IMR-90 (cell line): ENCODE data around the gene EBF3. TPM values are rescaled to one million over a fixed set of nuclear protein-coding genes. Genes with fewer than 3 reads are reported as not detected.

ENCODE experiments used
- ATAC-seq: fragments of 200-7000 bp; cut with Tn5 transposase; 2 replicates; pipeline ENCODE4 v1.9.1; 2020; ENCODE audit warnings: low read depth, mild to moderate bottlenecking, moderate library complexity
- BruUV-seq: library from RNA; stranded (reverse); fragments of 400-500 nt; replicated peaks from 2 replicates; lab custom pipeline; 2021; lab: Mats Ljungman, UMichigan
- CTCF ChIA-PET: fragments of 300-600 bp; formaldehyde crosslinking; extraction: SDS; loops from one replicate; lab custom pipeline; 2021; ENCODE audit warnings: antibody characterized with exemption; lab: Yijun Ruan, JAX
- POLR2A ChIA-PET: fragments of 300-600 bp; sonication (Branson Sonifier 250); formaldehyde crosslinking; loops from one replicate; lab custom pipeline; 2022; ENCODE audit warnings: antibody characterized with exemption; ENCODE audit not compliant: unreplicated experiment; lab: Charles Lee
- DNase-seq: peaks from one replicate; pipeline ENCODE4 v3.0.0; 2013
- H2AFZ ChIP-seq: replicated peaks from 2 replicates; pipeline ENCODE3; 2013; ENCODE audit warnings: low read length, mild to moderate bottlenecking; ENCODE audit not compliant: poor library complexity
- H2AK5ac ChIP-seq: 2 replicates; pipeline ENCODE4 v1.6.1; 2013; ENCODE audit warnings: low read depth, low read length, inconsistent platforms
- H2AK9ac ChIP-seq: replicated peaks from 2 replicates; pipeline ENCODE3; 2013; ENCODE audit warnings: mild to moderate bottlenecking, low read depth, low read length, moderate library complexity; ENCODE audit not compliant: poor library complexity
- H2BK120ac ChIP-seq: 2 replicates; pipeline ENCODE4 v1.6.1; 2013; ENCODE audit warnings: low read depth, low read length, inconsistent platforms
- H2BK15ac ChIP-seq: 3 replicates; pipeline ENCODE4 v1.6.1; 2013; ENCODE audit warnings: low read depth, low read length, inconsistent platforms
- H2BK20ac ChIP-seq: 2 replicates; pipeline ENCODE4 v1.6.1; 2013; ENCODE audit warnings: low read depth, mild to moderate bottlenecking, inconsistent platforms, low read length, moderate library complexity
- H2BK5ac ChIP-seq: 2 replicates; pipeline ENCODE4 v1.6.1; 2013; ENCODE audit warnings: mild to moderate bottlenecking, low read depth, low read length, inconsistent platforms; ENCODE audit not compliant: poor library complexity, severe bottlenecking
- H3K14ac ChIP-seq: replicated peaks from 2 replicates; pipeline ENCODE4 v1.6.1; 2013; ENCODE audit warnings: low read depth, low read length, inconsistent platforms
- H3K18ac ChIP-seq: 2 replicates; pipeline ENCODE4 v1.6.1; 2013; ENCODE audit warnings: low read depth, low read length, control low read depth
- H3K23ac ChIP-seq: 2 replicates; pipeline ENCODE4 v1.6.1; 2013; ENCODE audit warnings: low read depth, low read length, inconsistent platforms
- H3K27ac ChIP-seq: 2 replicates; pipeline ENCODE4 v1.5.1; 2013; ENCODE audit warnings: mild to moderate bottlenecking, control low read depth, low read length; ENCODE audit not compliant: insufficient read depth
- H3K27me3 ChIP-seq: 2 replicates; pipeline ENCODE4 v1.6.1; 2013; ENCODE audit warnings: low read length; ENCODE audit not compliant: control insufficient read depth, insufficient read depth
- H3K36me3 ChIP-seq: 2 replicates; pipeline ENCODE4 v1.6.1; 2013; ENCODE audit warnings: low read length, mixed read lengths; ENCODE audit not compliant: control insufficient read depth, insufficient read depth
- H3K4ac ChIP-seq: 2 replicates; pipeline ENCODE4 v1.6.1; 2013; ENCODE audit warnings: low read depth, low read length, inconsistent platforms
- H3K4me1 ChIP-seq: 2 replicates; pipeline ENCODE4 v1.6.1; 2013; ENCODE audit warnings: low read length, mixed read lengths; ENCODE audit not compliant: control insufficient read depth, insufficient read depth
- H3K4me2 ChIP-seq: 2 replicates; pipeline ENCODE4 v1.6.1; 2013; ENCODE audit warnings: low read depth, mild to moderate bottlenecking, control low read depth, low read length, moderate library complexity
- H3K4me3 ChIP-seq: 2 replicates; pipeline ENCODE4 v1.5.1; 2013; ENCODE audit warnings: low read depth, mild to moderate bottlenecking, control low read depth, low read length, moderate library complexity; ENCODE audit not compliant: insufficient read depth
- H3K56ac ChIP-seq: 2 replicates; pipeline ENCODE4 v1.6.1; 2013; ENCODE audit warnings: low read length, inconsistent platforms; ENCODE audit not compliant: insufficient read depth; ENCODE audit errors: extremely low read depth
- H3K79me1 ChIP-seq, 2 experiments: 2 replicates each; pipeline ENCODE4 v1.6.1; 2013; ENCODE audit warnings: low read length in 2 of 2, inconsistent platforms in 1 of 2, low read depth in 1 of 2
- H3K9ac ChIP-seq: 2 replicates; pipeline ENCODE4 v1.6.1; 2013; ENCODE audit warnings: low read depth, low read length, control low read depth
- H3K9me1 ChIP-seq: 2 replicates; pipeline ENCODE4 v1.6.1; 2013; ENCODE audit warnings: low read length, inconsistent platforms; ENCODE audit not compliant: insufficient read depth
- H3K9me3 ChIP-seq: 2 replicates; pipeline ENCODE4 v1.6.1; 2013; ENCODE audit warnings: low read length; ENCODE audit not compliant: control insufficient read depth, insufficient read depth
- H4K20me1 ChIP-seq: 2 replicates; pipeline ENCODE4 v1.6.1; 2013; ENCODE audit warnings: low read length, inconsistent platforms; ENCODE audit not compliant: insufficient read depth
- H4K5ac ChIP-seq: 2 replicates; pipeline ENCODE4 v1.6.1; 2013; ENCODE audit warnings: mild to moderate bottlenecking, low read depth, low read length, control low read depth
- H4K8ac ChIP-seq, 2 experiments: 2 replicates each; pipeline ENCODE4 v1.6.1; 2013; ENCODE audit warnings: low read depth in 2 of 2, low read length in 2 of 2, control low read depth in 1 of 2, inconsistent platforms in 1 of 2
- H4K91ac ChIP-seq: 2 replicates; pipeline ENCODE4 v1.6.1; 2013; ENCODE audit warnings: low read depth, low read length, inconsistent platforms; ENCODE audit not compliant: insufficient read depth
- MXI1 ChIP-seq: IDR thresholded peaks from 2 replicates; pipeline ENCODE4 v1.6.1; 2012; ENCODE audit warnings: low read depth, mild to moderate bottlenecking, low read length, moderate library complexity, borderline replicate concordance
- POLR2A ChIP-seq: IDR thresholded peaks from 2 replicates; pipeline ENCODE4 v1.6.1; 2012; ENCODE audit warnings: mild to moderate bottlenecking, low read depth, low read length
- RAD21 ChIP-seq: IDR thresholded peaks from 2 replicates; pipeline ENCODE4 v1.6.1; 2012; ENCODE audit warnings: low read length, improper control_type of control experiment
- WGBS, 2 experiments: methylation state at CpG; one replicate each; pipeline versions ENCODE4 v1.1.5 to v1.1.7; 2013; ENCODE audit warnings: missing lambda C conversion rate in 2 of 2; ENCODE audit not compliant: insufficient read length in 1 of 2; ENCODE audit errors: extremely low coverage in 2 of 2; 5-methylcytosine and 5-hydroxymethylcytosine counted together
- dilution Hi-C: fragments of 300-500 bp; cut with HindIII; formaldehyde crosslinking; loops from one replicate; pipeline ENCODE4 v1.14.3; 2018; ENCODE audit warnings: low sequenced_read_pairs; ENCODE audit not compliant: unreplicated experiment
- in situ Hi-C: fragments of 300-500 bp; cut with MboI; formaldehyde crosslinking; loops from 3 replicates; pipeline ENCODE4 v1.14.3; 2019; ENCODE audit warnings: low sequenced_read_pairs, inconsistent platforms, mixed read lengths
- intact Hi-C: fragments of 100-400 bp; cut with micrococcal nuclease; formaldehyde crosslinking; loops from 2 replicates; pipeline ENCODE4 v1.10.0; 2022
- polyA plus RNA-seq, 3 experiments: library from polyadenylated mRNA; depleted of rRNA; stranded (reverse); fragments of >200 nt; gene quantifications; 2 replicates each; pipeline ENCODE4 v1.2.3, GENCODE V29; 2012; ENCODE audit warnings: low replicate concordance in 1 of 3
- total RNA-seq: library from RNA; depleted of rRNA; stranded (reverse); fragments of >200 nt; gene quantifications from 2 replicates; pipeline ENCODE4 v1.2.3, GENCODE V29; 2012

The EBF3 gene
- total and polyA plus RNA-seq, 2 of the 4 experiments (the other 2 are of a cell fraction) = 0.36 to 0.70 TPM

DNA sequence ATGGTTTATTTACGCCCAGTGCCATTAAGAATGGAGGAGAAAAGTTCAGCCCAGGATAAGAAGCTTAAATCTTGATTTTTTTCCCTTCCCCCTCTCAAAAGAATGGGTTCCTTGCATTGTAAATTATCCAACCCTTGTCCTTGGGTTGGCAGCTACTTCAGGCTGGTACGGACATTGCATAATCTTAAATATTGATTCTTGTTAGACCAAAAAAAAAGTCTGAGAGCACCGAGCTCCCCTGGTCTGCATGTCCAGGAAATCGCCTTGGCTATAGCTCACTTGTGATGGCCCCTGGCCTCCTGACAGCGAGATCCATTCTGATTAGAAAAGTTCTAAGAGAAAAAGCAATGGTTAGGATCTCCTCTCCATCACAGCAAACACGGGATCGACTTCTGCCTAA is 151.7 kb downstream of the EBF3 start:
- H3K27me3 ChIP-seq = no peaks in the 10 kb centered on the region
- no peak overlapping the region for H2BK120ac ChIP-seq
- H3K18ac ChIP-seq = no peak overlapping the region
- no peak overlapping the region for H2BK5ac ChIP-seq
- H3K23ac ChIP-seq = no peak overlapping the region
- H3K79me1 ChIP-seq = no peaks in the 10 kb centered on the region
- H3K9me3 ChIP-seq = peaks cover 41% of the 10 kb centered on the region
- H3K4me2 ChIP-seq = no peak overlapping the region
- dilution Hi-C loops (no loop called here), in situ Hi-C loops (no loop called here), intact Hi-C loops (no loop called here)
- no peak overlapping the region for H4K8ac ChIP-seq
- no peak overlapping the region for H2AK5ac ChIP-seq
- WGBS, 2 experiments = no CpG with 5 or more reads among the region's 7 CpGs
- DNase-seq (no peak), ATAC-seq (no peak)
- H3K27ac ChIP-seq = no peak overlapping the region
- no peak overlapping the region for H3K14ac ChIP-seq
- BruUV-seq = no TSS peak
- no peak overlapping the region for H3K4ac ChIP-seq
- H3K56ac ChIP-seq = no peak overlapping the region
- H3K9ac ChIP-seq = no peak overlapping the region
- H4K20me1 ChIP-seq = no peaks in the 10 kb centered on the region
- H4K5ac ChIP-seq = no peak overlapping the region
- H2BK20ac ChIP-seq = no peak overlapping the region
- H2AK9ac ChIP-seq = no peak overlapping the region
- H3K36me3 ChIP-seq = no peaks in the 10 kb centered on the region
- H4K91ac ChIP-seq = no peak overlapping the region
- no peak overlapping the region for H2BK15ac ChIP-seq
- no peaks in the 10 kb centered on the region for H3K4me1 ChIP-seq
- H2AFZ ChIP-seq = no peak overlapping the region
- CTCF ChIA-PET = no interaction called here
- TF ChIP-seq RAD21 (no peak), POLR2A (no peak), MXI1 (no peak)
- POLR2A ChIA-PET = no interaction called here
- H3K9me1 ChIP-seq = no peaks in the 10 kb centered on the region
- no peak overlapping the region for H3K4me3 ChIP-seq
